HepG2 (cell line): Measurements from ENCODE around the gene TAF13. TPM values are rescaled to one million over a fixed set of nuclear protein-coding genes. Genes with fewer than 3 reads are reported as not detected.

Experiments
- ATF4 ChIP-seq, 2 experiments: fragments of 450-650 bp in 1 of 2; sonication (generic) in 1 of 2; formaldehyde crosslinking; IDR thresholded peaks; 2 replicates each; pipeline versions ENCODE4 v1.5.0 to v1.8.0; 2020 to 2022; ENCODE audit warnings: mild to moderate bottlenecking in 1 of 2, missing genetic modification reagents in 1 of 2
- DRAP1 ChIP-seq: IDR thresholded peaks from 2 replicates; pipeline ENCODE4 v1.6.1; 2016; ENCODE audit warnings: missing genetic modification reagents, missing compliant biosample characterization
- GATA4 ChIP-seq: sonication (generic); IDR thresholded peaks from 2 replicates; pipeline ENCODE4 v1.6.1; 2016; ENCODE audit warnings: antibody characterized with exemption, low read depth, borderline replicate concordance
- HNRNPH1 ChIP-seq: fragments of 200-400 bp; formaldehyde crosslinking; optimal IDR thresholded peaks from 2 replicates; pipeline ENCODE3; 2017; ENCODE audit warnings: mild to moderate bottlenecking, low read depth, low read length
- KAT7 ChIP-seq: IDR thresholded peaks from 2 replicates; pipeline ENCODE4 v1.6.1; 2018; ENCODE audit warnings: borderline replicate concordance, missing compliant biosample characterization
- MNT ChIP-seq: fragments of 450-650 bp; IDR thresholded peaks from 2 replicates; pipeline ENCODE4 v1.6.1; 2016
- MXD1 ChIP-seq: sonication (generic); formaldehyde crosslinking; IDR thresholded peaks from 2 replicates; pipeline ENCODE4 v1.4.0; 2020; ENCODE audit warnings: mild to moderate bottlenecking, missing genetic modification reagents
- PRDM15 ChIP-seq: sonication (generic); formaldehyde crosslinking; IDR thresholded peaks from 2 replicates; pipeline ENCODE4 v1.4.0; 2020; ENCODE audit warnings: missing genetic modification reagents
- RBFOX2 ChIP-seq: fragments of 200-400 bp; formaldehyde crosslinking; IDR thresholded peaks from 2 replicates; pipeline ENCODE4 v1.6.1; 2017; ENCODE audit warnings: low read depth, mild to moderate bottlenecking, low read length
- SIN3A ChIP-seq: IDR thresholded peaks from 2 replicates; pipeline ENCODE4 v1.6.1; 2011; ENCODE audit warnings: low read depth, mild to moderate bottlenecking, control low read depth, low read length, borderline replicate concordance
- TAF1 ChIP-seq: sonication (generic); formaldehyde crosslinking; IDR thresholded peaks from 2 replicates; pipeline ENCODE4 v1.4.0; 2020; ENCODE audit warnings: missing genetic modification reagents
- THRA ChIP-seq: sonication (generic); formaldehyde crosslinking; IDR thresholded peaks from 2 replicates; pipeline ENCODE4 v1.4.0; 2020; ENCODE audit warnings: missing genetic modification reagents, borderline replicate concordance
- ZFP91 ChIP-seq: sonication (generic); formaldehyde crosslinking; IDR thresholded peaks from 2 replicates; pipeline ENCODE4 v1.9.0; 2022; ENCODE audit warnings: missing genetic modification reagents, mild to moderate bottlenecking, borderline replicate concordance
- ZNF441 ChIP-seq: sonication (generic); formaldehyde crosslinking; IDR thresholded peaks from 2 replicates; pipeline ENCODE4 v1.7.0; 2021; ENCODE audit warnings: missing genetic modification reagents, borderline replicate concordance
- ZNF552 ChIP-seq: sonication (generic); formaldehyde crosslinking; IDR thresholded peaks from 2 replicates; pipeline ENCODE4 v1.9.0; 2022; ENCODE audit warnings: missing genetic modification reagents, mild to moderate bottlenecking, borderline replicate concordance
- polyA plus RNA-seq, 8 experiments: library from polyadenylated mRNA; depleted of rRNA in 3 of 8; stranded (reverse) in 7 of 8; unstranded in 1 of 8; fragments of >200 nt; fragmentation: Illumina TruSeq in 4 of 8; extraction: Trizol in 4 of 8; gene quantifications; 2 replicates each; pipeline versions ENCODE4 v1.2.1 to v1.2.3, GENCODE V29; 2011 to 2016; ENCODE audit warnings: low read depth in 4 of 8, missing spikeins in 1 of 8, mixed read lengths in 1 of 8; ENCODE audit not compliant: insufficient read depth in 1 of 8
- total RNA-seq, 5 experiments: library from RNA; depleted of rRNA; stranded (reverse); fragments of >200 nt; fragmentation: Illumina TruSeq; extraction: Trizol; gene quantifications; 2 replicates each; pipeline ENCODE4 v1.2.3, GENCODE V29; 2016; ENCODE audit warnings: low read depth in 1 of 5

TAF13 gene
- total and polyA plus RNA-seq, 2 of the 13 experiments (the other 11 are each of a cell fraction or from before 2014, with no cell fraction given): 11.5 to 36.3 TPM

- TF ChIP-seq THRA (CRISPR knock-in tag) (peak; percentile 39; the same call in 1 of the 2 replicates), SIN3A (peak; percentile 96), ZNF441 (peak; percentile 78; the same call in 1 of the 2 replicates), KAT7 (CRISPR knock-in tag) (peak; percentile 73; the same call in 1 of the 2 replicates), HNRNPH1 (peak; percentile 45), TAF1 (CRISPR knock-in tag) (peak; percentile 94), MNT (0 out of 2 replicates have a peak, but pooled peaks have one; percentile 17), ATF4 (CRISPR knock-in tag; IDR thresholded peaks at IDR 0.05) (0 out of 4 replicates have a peak, but pooled peaks of 1 of the 2 experiments have one; percentile 8), DRAP1 (peak; percentile 91), PRDM15 (CRISPR knock-in tag) (no peak), MXD1 (CRISPR knock-in tag) (0 out of 2 replicates have a peak, but pooled peaks have one; percentile 40), ZFP91 (peak; percentile 81; the same call in 1 of the 2 replicates), GATA4 (peak; percentile 76; the same call in 1 of the 2 replicates), RBFOX2 (peak; percentile 90), ZNF552 (CRISPR knock-in tag) (0 out of 2 replicates have a peak, but pooled peaks have one; percentile 32)
Measured at GRCh38 chr1:109075531-109076490, at the start of gene TAF13 (continued).
